Measurements from ENCODE around the gene GLYR1. TPM values are rescaled to one million over a fixed set of nuclear protein-coding genes. Genes with fewer than 3 reads are reported as not detected.

Gene GLYR1
- total and polyA plus RNA-seq, 2 of the 4 experiments (the other 2 are of a cell fraction): 26.0 to 54.2 TPM

DNA sequence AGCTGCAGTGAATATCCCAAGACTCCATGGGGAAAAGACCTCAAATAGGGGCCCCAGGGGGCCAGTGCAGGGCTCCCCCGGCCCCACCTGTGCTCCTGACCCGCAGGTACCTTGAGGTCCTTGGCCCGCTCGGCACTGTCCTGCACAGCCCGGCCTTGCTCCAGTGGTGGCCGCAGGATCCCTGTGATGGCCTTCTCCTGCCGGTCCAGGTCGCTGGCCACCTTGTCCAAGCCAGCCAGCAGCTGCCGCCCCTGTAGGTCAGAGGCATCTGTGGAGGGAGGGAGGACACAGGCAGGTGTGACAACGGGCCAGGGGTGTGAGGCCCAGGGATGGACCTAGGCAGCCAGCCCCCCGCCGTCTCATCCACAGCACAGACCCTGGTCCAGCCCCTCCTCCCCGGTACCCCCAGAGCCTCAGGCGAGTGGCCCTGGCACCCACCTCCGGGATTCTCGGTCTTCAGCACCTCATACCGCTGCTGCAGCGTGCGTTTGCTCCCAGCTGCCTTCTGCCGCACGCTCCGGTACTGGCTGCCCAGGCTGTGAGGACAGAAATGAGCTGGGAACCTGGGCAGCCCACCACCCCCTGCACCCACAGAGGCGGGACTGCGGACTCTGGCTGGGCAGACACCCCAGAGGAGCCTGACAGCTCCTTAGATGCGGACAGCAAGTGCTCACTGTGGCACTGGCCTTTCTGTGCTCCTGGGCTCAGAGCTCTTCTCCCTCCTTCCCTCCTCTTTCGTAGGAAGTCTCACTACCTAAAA is 46.2 kb upstream of the GLYR1 start (continued):
- TF ChIP-seq CTCF (conservative IDR thresholded peaks at IDR 0.05; ENCODE audit: low read depth, low read length): no peak
